Ecto neural progenitor cell (in vitro differentiated cells): ENCODE data around the gene SLC4A9.

Experiments
- DNase-seq: peaks from one replicate; pipeline ENCODE4 v3.0.0-alpha.2; 2018; ENCODE audit warnings: low spot score

The SLC4A9 gene

DNA sequence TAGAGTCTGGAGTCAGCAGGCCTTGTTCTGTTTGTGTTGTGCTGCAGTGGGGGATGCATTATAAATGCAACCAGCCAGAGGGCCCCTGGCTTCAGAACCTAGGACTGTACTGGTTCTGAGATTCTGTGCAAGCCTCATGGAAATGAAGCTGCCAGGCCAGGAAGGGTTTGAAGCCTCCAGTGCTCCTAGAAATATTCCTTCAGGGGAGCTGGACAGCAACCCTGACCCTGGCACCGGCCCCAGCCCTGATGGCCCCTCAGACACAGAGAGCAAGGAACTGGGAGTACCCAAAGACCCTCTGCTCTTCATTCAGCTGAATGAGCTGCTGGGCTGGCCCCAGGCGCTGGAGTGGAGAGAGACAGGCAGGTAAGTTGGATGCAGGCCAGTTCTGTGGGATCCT, at the start of gene SLC4A9:
SLC4A9 (plus strand) TSS at position 94 of the 400 bp plus-strand sequence; CDS start at position 137, 43 bp downstream.
- DNase-seq, result no peak

DNA sequence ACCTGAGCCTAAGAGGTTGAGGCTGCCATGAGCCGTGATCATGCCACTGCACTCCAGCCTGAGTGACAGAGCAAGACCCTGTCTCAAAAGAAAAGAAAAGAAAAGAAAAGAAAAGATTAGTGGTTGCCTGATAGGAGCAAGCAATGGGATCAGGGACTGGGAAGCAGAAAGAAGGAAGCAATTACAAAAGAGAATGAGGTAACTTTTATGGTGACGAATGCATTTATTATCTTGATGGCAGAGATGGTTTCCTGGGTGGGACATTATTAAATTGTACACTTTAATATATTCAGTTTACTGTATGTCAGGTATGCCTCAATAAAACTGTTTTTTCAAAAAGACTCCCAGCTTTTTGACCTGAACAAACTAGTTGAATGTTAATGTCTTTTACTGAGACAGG, 49.6 kb upstream of the SLC4A9 start:
- no peak for DNase-seq

DNA sequence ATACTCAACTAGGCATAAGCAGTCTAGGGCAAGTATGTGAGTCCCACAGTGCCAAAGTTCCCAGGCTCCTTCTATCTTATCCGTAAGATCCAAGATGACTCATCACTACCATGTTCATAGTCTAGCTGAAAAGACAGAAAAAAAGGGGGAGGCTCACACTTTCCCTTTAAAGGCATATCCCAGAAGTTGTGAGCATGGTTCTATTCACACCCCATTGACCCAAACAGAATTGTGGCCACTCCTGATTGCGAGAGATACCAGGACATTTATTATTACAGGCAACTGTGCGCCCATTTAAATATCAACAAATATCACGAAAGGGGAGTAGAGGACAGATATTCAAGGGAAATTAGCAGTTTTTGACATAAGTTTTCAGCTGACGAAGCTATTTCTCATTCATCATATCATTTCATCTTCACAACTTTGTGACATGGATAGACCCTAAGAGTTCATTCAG, 49.0 kb upstream of the SLC4A9 start:
- DNase-seq, result no peak

DNA sequence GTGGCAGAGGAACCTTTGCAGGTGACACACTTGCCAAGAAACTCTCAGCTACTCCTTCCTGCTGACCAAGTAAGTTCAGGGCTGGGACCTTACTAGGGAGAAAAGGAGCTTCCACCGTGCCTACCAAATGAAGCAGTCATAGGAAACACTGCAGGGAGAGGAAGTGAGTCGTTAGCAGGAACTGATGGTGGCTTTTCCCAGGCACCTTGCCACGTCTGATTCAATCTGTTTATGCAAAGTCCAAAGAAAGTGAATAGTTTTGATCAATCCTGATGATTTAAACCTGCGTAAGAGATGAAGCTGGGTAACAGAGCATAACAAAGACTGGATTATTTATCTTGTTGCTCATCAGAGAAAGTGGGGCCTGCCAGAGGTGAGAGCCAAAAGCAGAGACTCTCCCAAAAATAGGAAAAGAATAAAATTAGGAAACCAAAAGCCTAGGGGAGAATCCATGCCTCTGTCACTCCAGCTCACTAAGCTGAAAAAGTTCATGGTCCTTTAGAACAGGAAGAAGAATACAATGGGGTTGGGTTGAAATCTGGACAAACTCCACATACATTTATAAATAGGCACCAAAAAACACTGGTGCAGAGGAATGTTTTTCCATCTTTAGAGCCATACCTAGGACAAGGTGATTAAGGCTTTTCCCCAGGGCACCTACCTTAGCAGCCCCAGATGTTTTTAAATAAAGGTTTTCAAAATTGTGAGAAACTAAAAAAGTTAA, 47.8 kb upstream of the SLC4A9 start:
- no peak for DNase-seq

DNA sequence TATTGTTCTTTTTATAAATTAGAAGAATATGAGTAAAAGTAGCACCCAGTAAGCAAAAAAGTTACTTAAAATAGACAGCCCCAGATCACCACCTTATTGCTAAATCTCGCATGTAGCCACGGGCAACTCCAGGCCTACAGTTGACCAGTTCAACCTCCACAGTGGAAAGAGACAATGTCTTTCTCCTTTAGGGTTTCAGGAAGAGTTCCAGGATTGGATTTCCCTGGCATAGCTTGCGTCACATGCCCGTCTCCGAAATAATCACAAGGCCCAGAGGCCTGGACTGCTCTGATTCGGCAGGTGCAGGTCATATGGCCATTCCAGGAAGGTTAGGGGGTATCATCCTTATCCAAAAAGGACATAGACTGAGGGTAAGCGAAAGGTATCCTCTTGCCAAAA, 47.2 kb upstream of the SLC4A9 start:
- no peak for DNase-seq

GRCh38 chr5:140317859-140318258, 42.1 kb upstream of the SLC4A9 start:
- DNase-seq, result no peak

GRCh38 chr5:140318792-140319191, 41.2 kb upstream of the SLC4A9 start:
- DNase-seq, result no peak

- no peak for DNase-seq
Measured at GRCh38 chr5:140319833-140320232, 40.2 kb upstream of the SLC4A9 start.

- no peak for DNase-seq
Measured at GRCh38 chr5:140321796-140322195, 38.2 kb upstream of the SLC4A9 start.

DNA sequence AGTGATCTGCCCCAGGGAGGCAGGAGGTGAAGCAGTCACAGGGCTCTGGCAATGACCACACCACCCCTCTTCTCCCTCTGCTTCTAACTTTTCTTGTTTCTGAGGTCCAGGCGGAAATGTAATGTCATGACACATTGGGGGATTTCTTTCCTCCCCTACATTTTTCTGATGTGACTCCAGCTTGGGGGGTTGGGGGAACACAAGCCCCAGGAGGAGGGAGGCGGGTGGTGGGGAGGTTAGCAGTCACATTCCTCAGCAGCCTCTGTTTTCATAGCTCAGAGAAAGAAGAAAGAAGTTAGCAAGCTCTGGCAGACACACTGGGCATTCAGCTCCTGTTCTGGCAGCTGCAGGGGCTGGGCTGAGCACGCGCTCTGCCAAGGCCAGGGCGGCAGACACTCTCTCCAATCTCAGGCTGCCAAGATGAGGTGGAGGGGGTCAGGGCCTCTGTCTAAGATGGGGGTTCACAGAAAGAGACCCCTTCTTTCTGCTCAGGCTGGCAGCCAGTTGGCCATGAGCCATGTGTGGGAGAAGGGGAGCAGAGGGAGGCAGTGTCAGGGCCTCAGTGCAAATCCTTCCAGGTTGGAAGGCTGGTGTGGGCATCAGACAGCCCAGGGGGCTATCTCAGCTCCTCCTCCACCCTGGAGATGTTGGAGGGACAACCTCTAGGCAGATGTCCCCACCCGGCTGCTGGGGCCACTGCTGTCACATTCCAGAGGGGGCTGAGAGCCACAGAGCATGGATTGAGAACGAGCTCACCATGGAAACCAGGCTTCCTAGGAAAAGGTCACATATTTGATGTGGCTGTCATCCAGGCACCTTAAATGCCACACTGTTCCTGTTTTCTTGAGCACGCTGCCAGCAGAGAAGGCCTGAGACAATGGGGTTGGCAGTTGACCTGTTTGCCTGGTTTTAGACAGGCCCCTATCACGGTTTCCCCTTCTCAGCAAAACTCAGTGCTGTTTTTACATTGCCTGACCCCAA, 37.0 kb upstream of the SLC4A9 start:
- no peak for DNase-seq

DNA sequence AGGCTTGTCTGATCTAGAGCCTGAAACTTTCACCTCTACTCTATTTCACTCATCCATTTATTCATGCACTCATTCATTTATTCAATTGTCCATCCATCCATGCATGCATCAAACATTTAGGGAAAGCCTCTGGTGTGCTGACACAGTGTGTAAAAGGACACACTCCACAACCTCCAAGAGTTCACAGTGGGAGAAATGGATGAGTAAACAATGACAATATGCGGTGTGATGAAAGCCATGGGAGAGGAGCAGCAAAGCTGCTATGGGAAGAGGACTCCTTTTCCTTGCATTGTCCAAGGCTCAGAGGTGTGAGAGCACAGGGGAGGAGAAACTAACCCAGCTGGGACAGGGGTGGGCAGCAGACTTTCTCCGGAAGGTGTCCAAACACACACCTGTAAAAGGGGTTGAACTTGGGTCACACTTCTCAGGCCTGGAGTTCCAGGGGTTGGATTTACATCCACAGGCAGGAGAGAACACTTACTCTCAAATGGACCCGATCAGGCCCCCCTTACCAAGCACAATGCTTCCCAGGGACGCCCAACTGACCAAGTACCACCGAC, 35.9 kb upstream of the SLC4A9 start:
- no peak for DNase-seq

- no peak for DNase-seq
Measured at GRCh38 chr5:140324617-140325241, 35.3 kb upstream of the SLC4A9 start.

DNA sequence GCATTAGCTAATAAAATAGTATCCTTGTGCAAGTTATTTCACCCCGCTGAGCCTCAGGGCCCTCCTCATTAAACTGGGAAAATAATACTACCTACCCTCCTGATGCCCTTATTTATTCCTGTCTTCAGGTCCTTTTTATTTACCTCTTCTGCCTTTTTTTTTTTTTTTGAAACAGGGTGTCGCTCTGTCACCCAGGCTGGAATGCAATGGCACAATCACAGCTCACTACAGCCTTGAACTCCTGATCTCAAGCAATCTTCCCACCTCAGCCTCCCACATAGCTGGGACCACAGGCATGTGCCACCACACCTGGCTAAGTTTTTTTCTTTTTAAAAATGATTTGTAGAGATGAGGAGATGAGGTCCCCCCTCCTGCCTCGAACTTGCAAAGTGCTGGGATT, 34.5 kb upstream of the SLC4A9 start:
- DNase-seq, result no peak

GRCh38 chr5:140327589-140327988, 32.4 kb upstream of the SLC4A9 start:
- DNase-seq, result no peak

DNA sequence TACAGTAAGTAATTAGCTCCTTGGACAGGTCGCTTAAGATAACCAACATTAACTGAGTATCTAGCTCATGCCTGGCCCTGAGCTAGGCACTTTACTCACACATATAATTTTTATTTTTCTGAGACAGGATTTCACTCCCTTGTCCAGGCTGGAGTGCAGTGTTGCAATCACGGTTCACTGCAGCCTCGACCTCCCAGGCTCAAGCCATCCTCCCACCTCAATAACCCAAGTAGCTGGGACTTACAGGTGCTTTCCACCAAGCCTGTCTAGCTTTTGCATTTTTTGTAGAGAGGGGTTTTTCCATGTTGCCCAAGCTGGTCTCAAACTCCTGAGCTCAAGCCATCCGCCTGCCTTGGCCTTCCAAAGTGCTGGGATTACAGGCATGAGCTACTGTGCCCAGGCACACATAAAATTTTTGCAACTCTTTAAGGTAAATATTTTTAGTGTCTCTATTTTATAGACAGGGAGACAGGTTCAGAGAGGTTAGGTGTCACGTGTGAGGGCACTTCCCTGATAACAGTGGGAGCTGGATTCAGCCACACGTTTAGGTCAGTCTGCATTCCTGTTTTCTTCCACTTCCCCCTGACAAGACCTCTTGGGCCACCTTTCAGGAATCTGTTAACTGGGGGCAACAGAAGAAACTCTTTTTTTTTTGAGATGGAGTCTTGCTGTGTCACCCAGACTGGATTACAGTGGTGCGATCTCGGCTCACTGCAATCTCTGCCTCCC, 31.8 kb upstream of the SLC4A9 start:
- no peak for DNase-seq

DNA sequence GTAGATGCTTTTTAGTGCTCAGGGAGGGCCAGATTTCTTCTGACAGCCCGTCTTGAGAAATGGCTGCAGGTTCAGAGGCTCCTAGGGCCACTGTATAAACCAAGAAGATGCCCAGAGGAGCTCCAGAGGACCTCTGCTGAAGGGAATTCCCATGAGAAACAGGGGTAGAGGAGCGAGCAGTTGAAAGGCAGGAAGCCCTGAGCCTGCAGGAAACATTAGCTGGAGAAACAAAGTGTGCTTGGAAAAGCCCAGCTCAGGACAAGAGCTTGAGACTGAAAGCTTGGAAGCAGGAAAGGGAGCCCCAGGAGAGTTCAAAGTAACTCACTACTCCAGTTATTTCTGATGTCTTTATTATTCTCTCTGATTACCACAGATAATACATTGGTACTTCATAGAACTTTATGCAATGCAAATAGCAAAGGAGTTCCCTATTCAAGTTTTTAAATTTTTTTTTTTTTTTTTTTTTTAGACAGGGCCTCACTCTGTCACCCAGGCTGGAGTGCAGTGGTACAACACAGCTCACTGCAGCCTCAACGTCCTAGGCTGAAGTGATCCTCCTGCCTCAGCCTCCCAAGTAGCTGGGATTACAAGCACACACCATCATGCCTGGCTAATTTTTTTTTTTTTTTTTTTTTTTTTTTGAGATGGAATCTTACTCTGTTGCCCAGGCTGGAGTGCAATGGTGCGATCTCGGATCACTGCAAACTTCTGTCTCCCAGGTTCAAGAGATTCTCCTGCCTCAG, 30.1 kb upstream of the SLC4A9 start:
- DNase-seq, result no peak

DNA sequence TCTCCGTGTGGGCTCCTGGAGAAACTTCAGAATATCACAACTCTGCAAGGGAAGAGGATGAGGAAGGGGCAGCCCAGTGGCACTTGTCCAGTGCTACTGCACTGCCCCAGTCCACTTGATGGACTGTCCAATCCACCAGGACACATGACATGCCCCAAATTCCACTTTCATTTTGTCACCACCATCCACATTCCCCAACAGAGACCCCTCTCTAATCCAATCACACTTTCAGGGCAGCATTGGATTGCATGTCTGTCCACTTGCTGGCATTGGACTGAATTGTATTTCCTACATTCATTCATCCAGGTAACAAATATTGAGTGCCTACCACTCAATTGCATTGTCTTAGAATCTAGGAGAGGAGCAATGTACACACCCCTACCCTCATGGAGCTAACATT, 28.4 kb upstream of the SLC4A9 start:
- no peak for DNase-seq

DNA sequence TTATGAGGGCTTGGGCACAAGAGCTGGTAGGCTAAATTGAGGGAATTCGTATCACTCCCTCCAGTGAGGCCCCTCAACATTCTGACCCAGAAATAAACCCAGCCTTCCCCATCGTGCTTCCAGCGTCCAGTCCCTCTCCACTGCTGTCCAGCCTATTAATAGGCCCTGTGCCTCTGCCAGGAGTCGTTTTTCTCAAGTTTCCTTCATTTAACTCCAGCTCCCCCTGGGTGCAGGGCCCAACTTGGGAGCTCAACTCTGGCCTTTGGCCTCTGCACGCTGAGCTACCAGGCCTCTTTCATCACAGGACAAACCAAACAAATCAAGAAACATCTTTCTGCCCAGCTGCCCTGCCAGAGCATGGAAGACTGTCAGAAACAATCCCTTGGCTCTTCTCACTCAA, 23.6 kb upstream of the SLC4A9 start:
- DNase-seq, result no peak

GRCh38 chr5:140337880-140338279, 22.1 kb upstream of the SLC4A9 start:
- DNase-seq, result no peak

- no peak for DNase-seq
Measured at GRCh38 chr5:140338336-140338735, 21.7 kb upstream of the SLC4A9 start.

GRCh38 chr5:140338908-140339307, 21.1 kb upstream of the SLC4A9 start:
- no peak for DNase-seq
